NCI-H345 treated with DMSO at 0.1 percent for 48 hours (cell line): Measurements from ENCODE around the gene ZNF280C.
"Not testable (repeated sequence)": the region's sequence is repeated elsewhere in the genome, so short reads cannot be mapped to it uniquely, and the experiment has no call there.

Experiments used
- DNase-seq: peaks from one replicate; lab custom pipeline; 2025; ENCODE audit not compliant: unreplicated experiment; lab: John Stamatoyannopoulos, UW

The ZNF280C gene, protein sequence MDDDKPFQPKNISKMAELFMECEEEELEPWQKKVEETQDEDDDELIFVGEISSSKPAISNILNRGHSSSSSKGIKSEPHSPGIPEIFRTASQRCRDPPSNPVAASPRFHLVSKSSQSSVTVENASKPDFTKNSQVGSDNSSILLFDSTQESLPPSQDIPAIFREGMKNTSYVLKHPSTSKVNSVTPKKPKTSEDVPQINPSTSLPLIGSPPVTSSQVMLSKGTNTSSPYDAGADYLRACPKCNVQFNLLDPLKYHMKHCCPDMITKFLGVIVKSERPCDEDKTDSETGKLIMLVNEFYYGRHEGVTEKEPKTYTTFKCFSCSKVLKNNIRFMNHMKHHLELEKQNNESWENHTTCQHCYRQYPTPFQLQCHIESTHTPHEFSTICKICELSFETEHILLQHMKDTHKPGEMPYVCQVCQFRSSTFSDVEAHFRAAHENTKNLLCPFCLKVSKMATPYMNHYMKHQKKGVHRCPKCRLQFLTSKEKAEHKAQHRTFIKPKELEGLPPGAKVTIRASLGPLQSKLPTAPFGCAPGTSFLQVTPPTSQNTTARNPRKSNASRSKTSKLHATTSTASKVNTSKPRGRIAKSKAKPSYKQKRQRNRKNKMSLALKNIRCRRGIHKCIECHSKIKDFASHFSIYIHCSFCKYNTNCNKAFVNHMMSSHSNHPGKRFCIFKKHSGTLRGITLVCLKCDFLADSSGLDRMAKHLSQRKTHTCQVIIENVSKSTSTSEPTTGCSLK

DNA sequence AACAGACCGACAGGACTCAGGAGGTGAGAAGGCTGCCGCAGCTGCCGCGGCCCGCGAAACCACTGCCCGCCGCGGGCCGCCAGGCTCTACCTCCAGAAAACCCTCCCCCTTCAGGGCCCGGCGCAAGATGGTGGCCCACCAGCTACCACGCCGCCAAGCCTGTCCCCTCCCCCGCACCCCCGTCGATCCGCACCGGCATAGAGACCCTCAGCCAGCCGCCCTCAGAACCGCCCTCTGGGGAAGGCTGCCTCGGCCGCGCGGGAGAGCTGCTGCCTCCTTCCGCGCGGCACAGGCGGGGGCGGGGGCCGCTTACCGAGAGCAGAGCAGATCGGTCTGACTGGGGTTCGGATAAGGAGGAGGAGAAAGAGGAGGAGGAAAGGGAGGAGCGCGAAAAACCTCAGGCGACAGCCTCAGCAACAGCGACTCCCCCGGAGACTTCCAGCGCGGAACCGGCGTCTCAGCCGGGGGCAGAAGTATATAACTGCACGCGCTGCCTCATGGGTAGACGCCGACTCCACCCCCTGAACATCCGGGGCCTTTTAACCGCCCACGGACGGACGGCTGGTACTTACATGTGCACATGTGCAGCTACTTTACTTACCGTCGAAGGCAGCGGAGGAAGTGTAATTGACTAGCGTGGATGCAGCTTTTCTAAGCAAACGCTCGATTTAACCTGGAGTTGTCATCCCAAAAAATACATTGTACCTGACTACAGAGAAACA is at the start of gene ZNF280C:
ZNF280C (minus strand) TSS at position 451 of the 722 bp plus-strand sequence. CDS start 8,450 bp downstream, outside the sequence.
- DNase-seq: peak; percentile 48

DNA sequence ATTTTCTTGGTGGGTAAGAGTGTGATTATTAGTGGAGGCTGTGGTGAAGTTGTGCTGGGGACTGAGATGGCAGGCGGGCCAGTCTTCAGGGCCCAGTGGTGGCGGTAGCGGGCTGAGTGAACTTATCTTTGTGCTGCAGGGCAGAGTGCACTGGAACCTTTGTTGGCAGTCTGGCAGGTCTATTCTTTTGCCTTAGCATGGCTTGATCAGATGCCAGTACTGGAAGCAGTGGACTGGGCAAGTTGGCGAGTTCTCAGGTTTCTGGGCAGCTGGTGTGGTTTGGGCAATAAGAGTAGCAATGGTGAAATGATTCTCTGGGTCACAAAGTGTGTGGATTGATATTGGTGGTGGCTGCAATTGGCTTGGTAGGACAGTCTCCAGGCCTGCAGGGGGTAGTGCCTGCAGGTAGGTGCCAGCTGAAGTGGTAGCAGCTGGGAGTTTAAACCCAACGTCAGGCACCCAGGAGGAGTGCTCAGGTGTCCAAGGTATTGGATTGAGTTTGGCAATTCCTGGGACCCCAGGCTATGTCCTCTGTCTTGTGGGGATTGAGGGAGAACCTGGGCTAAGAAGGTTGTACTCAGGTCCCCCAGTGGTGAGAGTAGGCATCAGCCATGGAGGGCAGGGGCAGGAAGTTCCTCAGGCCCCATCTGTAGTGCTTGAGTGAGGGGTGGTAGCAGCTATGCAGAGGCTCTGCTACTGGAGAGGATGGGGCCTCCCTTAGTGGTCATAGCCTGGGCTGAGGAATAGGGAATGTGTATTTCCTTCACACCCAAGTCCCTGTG is 36.1 kb upstream of the ZNF280C start:
- DNase-seq: no peak

DNA sequence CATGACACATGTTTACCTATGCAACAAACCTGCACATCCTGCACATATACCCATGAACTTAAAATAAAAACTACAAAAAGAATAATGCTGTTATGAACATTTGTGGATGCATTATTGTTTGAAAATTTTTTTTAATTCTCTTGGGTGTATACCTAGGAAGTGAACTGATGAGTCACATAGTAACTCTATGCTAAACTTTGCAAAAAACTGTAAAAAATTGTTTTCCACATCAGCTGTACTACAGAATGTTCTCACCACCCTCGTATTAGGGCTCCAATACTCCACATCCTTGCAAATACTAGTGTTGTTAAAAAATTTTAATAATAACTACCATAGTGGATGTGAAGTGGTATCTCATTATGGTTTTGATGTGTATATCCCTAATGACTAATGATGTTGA is 33.3 kb upstream of the ZNF280C start:
- no peak for DNase-seq

- no peak for DNase-seq
Measured at GRCh38 chrX:130301405-130301804, 32.7 kb upstream of the ZNF280C start.

- DNase-seq: peak; percentile 0
Measured at GRCh38 chrX:130300010-130300282, 31.2 kb upstream of the ZNF280C start.

- DNase-seq: no peak
Measured at GRCh38 chrX:130299279-130300009, 30.7 kb upstream of the ZNF280C start.

DNA sequence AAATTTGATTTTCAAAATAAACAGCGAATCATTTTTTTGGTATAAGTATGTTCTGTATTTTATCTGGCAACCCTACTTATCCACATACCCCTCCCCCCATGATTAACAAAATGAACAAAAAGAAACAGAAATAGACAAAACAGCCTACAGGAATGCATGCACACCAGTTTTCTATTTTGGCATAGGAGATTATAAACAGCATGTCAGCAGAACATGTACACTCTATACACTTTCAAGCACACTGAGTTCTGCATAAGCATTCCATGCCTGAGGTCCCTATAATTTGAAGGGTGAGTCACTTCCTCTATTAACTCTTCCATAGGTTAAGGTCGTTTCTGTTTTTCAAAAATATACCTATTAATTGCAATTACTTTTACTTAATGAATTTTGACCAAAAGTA is 28.0 kb upstream of the ZNF280C start:
- DNase-seq: no peak

GRCh38 chrX:130296297-130296678 is 27.6 kb upstream of the ZNF280C start:
- no peak for DNase-seq

- no peak for DNase-seq
Measured at GRCh38 chrX:130295519-130296296, 27.0 kb upstream of the ZNF280C start.

DNA sequence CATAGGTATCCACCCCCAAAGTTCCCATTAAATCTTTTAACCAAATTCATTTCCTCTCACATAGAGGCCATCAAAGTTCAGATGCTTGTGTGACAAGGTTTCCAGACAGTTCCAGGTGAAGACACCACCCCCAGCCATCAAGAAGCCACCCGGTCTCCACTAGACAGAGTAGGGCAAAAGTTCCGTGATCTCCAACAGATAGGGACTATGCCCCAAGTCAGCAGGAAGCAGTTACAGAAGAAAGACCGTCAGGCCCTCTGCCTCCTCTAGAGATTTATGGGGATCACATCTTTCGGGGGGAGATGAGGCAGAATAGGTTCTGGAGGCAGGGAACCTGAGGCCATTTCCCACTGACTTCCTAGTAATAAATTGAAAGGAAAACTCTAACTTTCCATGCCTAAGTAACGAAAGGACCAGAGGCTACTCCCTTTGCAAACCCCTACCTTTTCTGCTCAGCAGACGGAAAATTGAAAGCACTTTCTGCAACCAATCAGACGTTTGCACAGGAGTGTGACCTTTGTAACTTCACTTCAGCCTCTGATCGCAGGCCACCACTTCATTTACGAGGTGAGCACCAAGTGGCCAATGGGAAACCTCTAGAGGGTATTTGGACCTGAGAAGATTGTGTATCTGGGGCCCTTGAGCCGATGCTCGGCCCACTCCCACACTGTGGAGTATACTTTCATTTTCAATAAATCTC is 18.5 kb upstream of the ZNF280C start:
- no peak for DNase-seq

GRCh38 chrX:130285710-130286109 is 17.0 kb upstream of the ZNF280C start:
- DNase-seq: no peak

DNA sequence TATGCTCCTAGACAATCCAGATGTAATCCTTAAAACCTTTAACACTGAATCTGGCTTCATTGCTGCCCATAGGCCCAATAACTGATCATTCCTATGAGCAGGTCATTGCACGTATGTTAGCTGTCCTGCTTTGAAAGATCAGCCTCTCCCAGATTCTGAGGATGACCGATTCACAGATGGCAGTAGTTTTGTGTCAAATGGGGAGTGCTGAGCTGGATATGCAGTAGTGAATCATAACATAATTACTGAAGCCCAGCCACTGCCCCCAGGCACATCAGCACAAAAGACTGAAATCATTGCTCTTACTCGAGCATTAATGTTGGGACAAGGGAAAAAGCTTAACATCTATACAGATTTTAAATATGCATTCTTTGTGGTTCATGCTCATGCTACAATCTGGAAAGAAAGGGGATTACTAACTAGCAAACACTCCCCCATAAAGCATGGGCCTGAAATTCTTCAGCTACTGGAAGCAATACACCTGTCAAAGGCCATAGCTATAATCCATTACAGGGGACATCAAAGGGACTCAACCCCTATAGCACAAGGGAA is 16.4 kb upstream of the ZNF280C start:
- DNase-seq: no peak

DNA sequence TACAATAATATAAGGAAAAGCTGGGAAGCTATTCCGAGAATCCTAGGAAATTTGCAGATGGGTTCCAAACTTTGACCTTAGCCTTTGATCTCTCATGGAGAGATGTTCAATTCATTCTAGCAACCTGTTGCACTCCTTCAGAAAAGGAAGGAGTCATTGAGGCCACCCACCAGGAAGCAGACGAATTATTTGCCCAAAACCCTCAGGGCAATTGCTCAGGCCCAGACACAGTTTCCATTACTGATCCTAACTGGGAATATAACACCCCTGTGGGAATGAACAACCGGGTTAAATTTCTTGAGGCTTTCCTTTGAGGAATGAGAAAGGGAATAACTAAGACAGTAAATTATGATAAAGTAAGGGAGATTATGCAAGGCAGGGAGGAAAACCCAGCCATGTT is 13.5 kb upstream of the ZNF280C start:
- no peak for DNase-seq

DNA sequence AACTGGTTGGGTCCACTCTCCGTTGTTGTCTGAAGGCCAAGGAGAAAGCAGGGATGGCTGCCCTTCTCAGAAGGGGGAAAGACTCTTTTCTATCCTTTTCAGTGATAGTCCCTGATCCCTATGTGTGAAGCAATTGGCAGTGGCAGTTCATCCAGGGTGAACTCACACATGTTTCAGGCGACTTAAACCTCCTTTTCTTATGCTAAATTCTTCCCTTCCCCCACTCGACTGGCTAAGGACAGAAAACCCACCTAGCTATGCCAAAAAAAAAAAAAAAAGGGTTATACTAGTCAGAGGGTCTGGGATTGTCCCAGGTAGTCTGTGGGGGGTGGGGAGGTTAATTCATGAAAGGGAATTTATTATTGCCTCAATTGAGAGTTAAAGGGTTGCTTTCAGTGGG is 12.2 kb upstream of the ZNF280C start:
- DNase-seq: no peak

GRCh38 chrX:130272253-130272652 is 3.6 kb upstream of the ZNF280C start:
- not testable (repeated sequence) for DNase-seq

GRCh38 chrX:130269391-130269790 is 692 bp upstream of the ZNF280C start:
- DNase-seq: not testable (repeated sequence)

GRCh38 chrX:130267956-130268448 is 697 bp downstream of the ZNF280C start:
- DNase-seq: no peak

DNA sequence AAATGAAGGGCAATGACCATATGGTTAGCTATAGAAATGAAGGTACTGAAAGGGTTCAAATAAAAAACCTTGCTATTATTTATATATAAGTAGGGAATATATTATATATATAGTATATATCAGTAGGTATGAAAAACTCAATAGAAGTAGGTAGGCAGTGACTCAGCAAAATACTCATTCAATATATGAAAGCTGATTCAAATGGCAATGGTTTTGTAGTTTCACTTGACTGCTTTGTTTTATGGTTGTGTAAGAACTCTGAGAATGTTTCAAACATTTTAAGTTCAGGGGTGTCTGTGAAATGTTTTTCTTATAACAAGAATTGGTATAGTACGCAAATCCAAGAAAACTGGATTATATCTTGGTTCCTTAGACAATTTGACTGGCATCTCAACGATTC is 4.1 kb downstream of the ZNF280C start:
- no peak for DNase-seq

GRCh38 chrX:130263016-130263415 is 5.7 kb downstream of the ZNF280C start:
- DNase-seq: no peak
